ENCODE measurements around the gene PLXDC2. TPM values are rescaled to one million over a fixed set of nuclear protein-coding genes. Genes with fewer than 3 reads are reported as not detected.

Gene PLXDC2
- total RNA-seq, 2 experiments from 2014 or later = not detected

DNA sequence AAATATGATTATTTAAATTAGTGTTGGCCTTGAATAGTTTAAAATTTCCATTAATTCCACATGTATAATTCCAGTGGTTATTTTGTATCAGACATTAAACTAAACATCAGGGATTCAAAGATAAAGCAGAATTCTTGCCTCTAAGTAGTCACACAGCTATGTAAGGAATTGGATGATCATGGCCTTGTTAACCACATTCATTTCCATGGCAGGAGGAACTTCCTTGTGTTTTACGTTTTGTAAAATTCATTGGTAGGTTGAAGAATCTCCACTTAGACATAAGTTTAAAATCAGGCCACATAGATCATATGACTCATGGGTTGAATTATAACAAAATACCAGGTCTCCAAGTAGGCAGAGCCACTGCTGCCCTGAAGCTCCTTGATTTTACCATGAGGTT lies 289.7 kb downstream of the PLXDC2 start:
- no peak for ATAC-seq
- Mint-ChIP-seq H3K4me1 (ENCODE audit: low read depth) (no peaks in the 10 kb centered on the region), H3K4me3 (no peak overlapping the region), H3K27me3 (no peaks in the 10 kb centered on the region), H3K9me3 (no peaks in the 10 kb centered on the region), H3K36me3 (ENCODE audit: low read depth) (no peaks in the 10 kb centered on the region), H3K27ac (no peak overlapping the region)
- intact Hi-C loops (cut with micrococcal nuclease) = no loop called here
- TF ChIP-seq, protein P1, sequence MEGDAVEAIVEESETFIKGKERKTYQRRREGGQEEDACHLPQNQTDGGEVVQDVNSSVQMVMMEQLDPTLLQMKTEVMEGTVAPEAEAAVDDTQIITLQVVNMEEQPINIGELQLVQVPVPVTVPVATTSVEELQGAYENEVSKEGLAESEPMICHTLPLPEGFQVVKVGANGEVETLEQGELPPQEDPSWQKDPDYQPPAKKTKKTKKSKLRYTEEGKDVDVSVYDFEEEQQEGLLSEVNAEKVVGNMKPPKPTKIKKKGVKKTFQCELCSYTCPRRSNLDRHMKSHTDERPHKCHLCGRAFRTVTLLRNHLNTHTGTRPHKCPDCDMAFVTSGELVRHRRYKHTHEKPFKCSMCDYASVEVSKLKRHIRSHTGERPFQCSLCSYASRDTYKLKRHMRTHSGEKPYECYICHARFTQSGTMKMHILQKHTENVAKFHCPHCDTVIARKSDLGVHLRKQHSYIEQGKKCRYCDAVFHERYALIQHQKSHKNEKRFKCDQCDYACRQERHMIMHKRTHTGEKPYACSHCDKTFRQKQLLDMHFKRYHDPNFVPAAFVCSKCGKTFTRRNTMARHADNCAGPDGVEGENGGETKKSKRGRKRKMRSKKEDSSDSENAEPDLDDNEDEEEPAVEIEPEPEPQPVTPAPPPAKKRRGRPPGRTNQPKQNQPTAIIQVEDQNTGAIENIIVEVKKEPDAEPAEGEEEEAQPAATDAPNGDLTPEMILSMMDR (IDR thresholded peaks at IDR 0.05) = no peak
- no peak for DNase-seq
- ChIA-PET CTCF (interaction anchor here (0.7 kb wide), 1 partner anchor 9 kb away, joined by 3 read pairs; no protein-coding TSS in a partner anchor), POLR2A (no interaction called here)

DNA sequence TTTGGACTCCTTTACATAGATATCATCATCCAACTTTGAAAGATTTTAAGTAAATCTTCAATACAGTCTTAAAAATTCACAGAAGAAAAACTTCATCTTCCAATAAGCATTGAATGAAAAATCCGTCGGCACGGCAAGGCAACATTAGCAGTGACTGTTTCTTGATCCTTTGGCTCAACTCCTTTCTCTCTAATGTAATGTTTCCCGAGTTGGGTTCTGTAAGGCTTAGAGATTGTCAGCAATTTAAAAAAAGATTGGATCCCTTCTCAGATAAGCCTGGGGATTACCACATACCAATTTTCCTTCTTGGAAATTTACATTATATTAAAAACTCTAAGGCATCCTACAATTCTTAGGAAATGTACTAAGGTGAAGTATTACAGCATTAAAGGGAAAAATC lies 291.8 kb downstream of the PLXDC2 start:
- TF ChIP-seq, protein P1 (IDR thresholded peaks at IDR 0.05) = no peak
- ChIA-PET POLR2A (no interaction called here), CTCF (no interaction called here)
- H3K27ac Mint-ChIP-seq = no peak overlapping the region
- intact Hi-C loops (cut with micrococcal nuclease) = no loop called here
- no peaks in the 10 kb centered on the region for H3K27me3 Mint-ChIP-seq
- H3K36me3 Mint-ChIP-seq (ENCODE audit: low read depth) = no peaks in the 10 kb centered on the region
- no peak overlapping the region for H3K4me3 Mint-ChIP-seq
- H3K9me3 Mint-ChIP-seq = no peaks in the 10 kb centered on the region
- no peak for ATAC-seq
- H3K4me1 Mint-ChIP-seq (ENCODE audit: low read depth) = no peaks in the 10 kb centered on the region
- no peak for DNase-seq

- ATAC-seq (no peak), DNase-seq (no peak)
- intact Hi-C loops (cut with micrococcal nuclease) = no loop called here
- CTCF ChIA-PET = no interaction called here
- Mint-ChIP-seq H3K9me3 (peaks cover 4% of the 10 kb centered on the region), H3K27ac (no peak overlapping the region), H3K27me3 (no peaks in the 10 kb centered on the region), H3K36me3 (ENCODE audit: low read depth) (no peaks in the 10 kb centered on the region), H3K4me3 (no peak overlapping the region), H3K4me1 (ENCODE audit: low read depth) (no peaks in the 10 kb centered on the region)
- TF ChIP-seq, protein P1 (IDR thresholded peaks at IDR 0.05) = no peak
- POLR2A ChIA-PET = no interaction called here
Measured at GRCh38 chr10:20109613-20110012, 293.4 kb downstream of the PLXDC2 start.

DNA sequence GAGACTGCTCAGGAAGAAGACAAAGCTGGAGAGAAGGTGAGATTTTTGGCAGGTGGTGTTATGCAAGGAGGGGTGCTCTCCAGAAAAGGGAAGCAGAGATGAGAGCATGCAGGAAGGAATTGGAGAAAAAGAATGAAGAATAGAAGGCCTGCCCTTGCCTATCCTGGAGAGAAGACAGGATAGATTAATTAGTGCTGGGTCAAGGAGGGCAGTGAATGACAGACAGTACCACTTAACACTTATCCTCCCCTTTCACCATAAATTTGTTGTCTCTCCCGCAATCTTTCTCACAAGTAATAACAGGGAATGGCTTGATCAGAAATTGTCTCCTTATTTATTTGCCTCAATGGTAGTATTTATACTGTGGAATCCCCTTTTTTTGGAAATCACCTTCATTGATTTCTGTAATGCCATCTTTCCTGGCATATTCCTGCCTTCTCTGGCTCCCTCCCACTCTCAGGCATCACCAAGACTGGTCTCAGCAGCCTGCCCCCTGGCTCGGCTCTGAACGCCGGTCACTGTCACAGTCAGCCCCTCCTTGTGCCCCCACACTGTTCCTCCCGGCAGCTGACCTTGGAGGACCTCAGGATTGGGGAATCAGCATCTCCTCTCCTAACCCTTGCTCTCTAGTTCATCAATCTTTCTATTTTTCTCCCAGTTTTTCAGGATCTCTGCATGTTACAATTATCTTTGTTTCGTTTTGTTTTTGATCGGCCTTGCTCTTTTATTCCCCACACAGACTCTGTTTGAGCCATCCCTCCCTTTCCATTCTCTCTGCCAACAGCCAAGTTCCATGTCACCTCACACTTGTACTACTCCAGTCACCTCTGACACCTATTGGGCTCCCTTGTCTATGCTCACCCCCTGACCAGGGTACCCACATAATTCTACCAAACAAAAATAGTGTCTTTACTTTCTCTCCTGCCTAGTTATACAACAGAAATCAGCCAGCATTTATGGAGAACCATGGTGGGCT lies 294.2 kb downstream of the PLXDC2 start:
- ChIA-PET CTCF (no interaction called here), POLR2A (no interaction called here)
- DNase-seq = no peak
- H3K4me3 Mint-ChIP-seq = no peak overlapping the region
- no peak overlapping the region for H3K27ac Mint-ChIP-seq
- H3K9me3 Mint-ChIP-seq = peaks cover 4% of the 10 kb centered on the region
- no peaks in the 10 kb centered on the region for H3K36me3 Mint-ChIP-seq (ENCODE audit: low read depth)
- intact Hi-C loops (cut with micrococcal nuclease) = no loop called here
- no peak for ATAC-seq
- TF ChIP-seq, protein P1 (IDR thresholded peaks at IDR 0.05) = no peak
- no peaks in the 10 kb centered on the region for H3K27me3 Mint-ChIP-seq
- no peaks in the 10 kb centered on the region for H3K4me1 Mint-ChIP-seq (ENCODE audit: low read depth)

- Mint-ChIP-seq H3K9me3 (peaks cover 4% of the 10 kb centered on the region), H3K27me3 (no peaks in the 10 kb centered on the region), H3K4me1 (ENCODE audit: low read depth) (no peaks in the 10 kb centered on the region), H3K36me3 (ENCODE audit: low read depth) (no peaks in the 10 kb centered on the region), H3K27ac (no peak overlapping the region), H3K4me3 (no peak overlapping the region)
- ATAC-seq = no peak
- CTCF ChIA-PET = no interaction called here
- POLR2A ChIA-PET = no interaction called here
- intact Hi-C loops (cut with micrococcal nuclease) = no loop called here
- TF ChIP-seq, protein P1 (IDR thresholded peaks at IDR 0.05) = no peak
- no peak for DNase-seq
Measured at GRCh38 chr10:20114179-20114578, 297.9 kb downstream of the PLXDC2 start.
